GM06990 (cell line): ENCODE measurements around the gene TIMELESS.

Experiments used
- DNase-seq: peaks from one replicate; pipeline ENCODE4 v3.0.0-alpha.2; 2011; ENCODE audit not compliant: insufficient read length; ENCODE audit errors: extremely low read depth
- H3K27me3 ChIP-seq: replicated peaks from 2 replicates; pipeline ENCODE4 v1.6.0; 2011; ENCODE audit warnings: low read length; ENCODE audit not compliant: control insufficient read depth, insufficient read depth
- H3K36me3 ChIP-seq: 2 replicates; pipeline ENCODE4 v1.5.1; 2011; ENCODE audit warnings: low read length; ENCODE audit not compliant: control insufficient read depth, insufficient read depth
- H3K4me3 ChIP-seq: replicated peaks from 2 replicates; pipeline ENCODE4 v1.5.1; 2011; ENCODE audit warnings: low read depth, mild to moderate bottlenecking, control low read depth, low read length
- TF ChIP-seq, protein P1 (sequence below): IDR thresholded peaks from 2 replicates; pipeline ENCODE4 v1.5.1; 2011; ENCODE audit warnings: low read length, control low read depth, mild to moderate bottlenecking, inconsistent platforms; ENCODE audit not compliant: insufficient read depth, poor library complexity, severe bottlenecking

Gene TIMELESS

GRCh38 chr12:56398324-56398723, 50.9 kb downstream of the TIMELESS start:
- DNase-seq, result no peak
- Histone ChIP-seq H3K27me3 (no peaks in the 10 kb centered on the region), H3K4me3 (no peak overlapping the region), H3K36me3 (no peaks in the 10 kb centered on the region)
- TF ChIP-seq, protein P1, sequence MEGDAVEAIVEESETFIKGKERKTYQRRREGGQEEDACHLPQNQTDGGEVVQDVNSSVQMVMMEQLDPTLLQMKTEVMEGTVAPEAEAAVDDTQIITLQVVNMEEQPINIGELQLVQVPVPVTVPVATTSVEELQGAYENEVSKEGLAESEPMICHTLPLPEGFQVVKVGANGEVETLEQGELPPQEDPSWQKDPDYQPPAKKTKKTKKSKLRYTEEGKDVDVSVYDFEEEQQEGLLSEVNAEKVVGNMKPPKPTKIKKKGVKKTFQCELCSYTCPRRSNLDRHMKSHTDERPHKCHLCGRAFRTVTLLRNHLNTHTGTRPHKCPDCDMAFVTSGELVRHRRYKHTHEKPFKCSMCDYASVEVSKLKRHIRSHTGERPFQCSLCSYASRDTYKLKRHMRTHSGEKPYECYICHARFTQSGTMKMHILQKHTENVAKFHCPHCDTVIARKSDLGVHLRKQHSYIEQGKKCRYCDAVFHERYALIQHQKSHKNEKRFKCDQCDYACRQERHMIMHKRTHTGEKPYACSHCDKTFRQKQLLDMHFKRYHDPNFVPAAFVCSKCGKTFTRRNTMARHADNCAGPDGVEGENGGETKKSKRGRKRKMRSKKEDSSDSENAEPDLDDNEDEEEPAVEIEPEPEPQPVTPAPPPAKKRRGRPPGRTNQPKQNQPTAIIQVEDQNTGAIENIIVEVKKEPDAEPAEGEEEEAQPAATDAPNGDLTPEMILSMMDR, result no peak

- no peaks in the 10 kb centered on the region for H3K27me3 ChIP-seq
- TF ChIP-seq, protein P1, result no peak
- no peak for DNase-seq
- H3K36me3 ChIP-seq, result no peaks in the 10 kb centered on the region
- H3K4me3 ChIP-seq, result no peak overlapping the region
Measured at GRCh38 chr12:56392331-56392730, 56.9 kb downstream of the TIMELESS start.

DNA sequence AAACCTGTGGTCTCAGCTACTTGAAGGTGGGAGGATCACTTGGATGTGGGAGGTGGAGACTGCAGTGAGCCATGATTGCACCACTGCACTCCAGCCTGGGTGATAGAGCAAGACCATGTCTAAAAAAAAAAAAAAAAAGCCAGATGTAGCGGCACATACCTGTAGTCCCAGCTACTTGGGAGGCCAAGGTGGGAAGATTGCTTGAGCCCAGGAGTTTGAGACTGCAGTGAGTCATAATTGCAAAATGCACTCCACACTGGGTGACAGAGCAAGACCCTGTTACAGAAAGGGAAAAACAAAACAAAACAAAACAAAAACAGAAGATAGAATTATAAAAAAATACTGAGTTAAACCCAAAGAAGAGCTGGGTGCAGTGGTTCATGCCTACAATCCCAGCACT, 57.5 kb downstream of the TIMELESS start:
- Histone ChIP-seq H3K4me3 (no peak overlapping the region), H3K36me3 (no peaks in the 10 kb centered on the region), H3K27me3 (no peaks in the 10 kb centered on the region)
- TF ChIP-seq, protein P1, result no peak
- no peak for DNase-seq

DNA sequence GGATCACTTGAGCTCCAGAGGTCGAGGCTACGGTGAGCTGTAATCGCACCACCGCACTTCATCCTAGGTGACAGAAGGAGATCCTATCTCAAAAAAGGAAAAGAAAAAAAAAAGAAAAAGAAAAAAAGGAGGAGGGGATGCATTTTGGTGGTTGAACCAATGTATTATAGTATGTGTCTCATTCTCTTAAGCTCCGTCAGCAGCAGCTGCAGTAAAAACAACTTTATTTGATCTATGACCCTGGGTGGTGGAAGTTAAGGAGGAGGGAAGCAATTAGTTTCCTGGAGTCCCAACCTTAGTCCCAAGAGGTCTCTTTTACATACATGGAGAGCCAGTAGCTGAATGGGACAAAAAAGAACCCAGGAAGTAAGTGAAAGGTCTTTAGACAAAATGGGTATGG, 59.8 kb downstream of the TIMELESS start:
- H3K4me3 ChIP-seq, result no peak overlapping the region
- H3K27me3 ChIP-seq, result no peaks in the 10 kb centered on the region
- no peaks in the 10 kb centered on the region for H3K36me3 ChIP-seq
- TF ChIP-seq, protein P1, result no peak
- DNase-seq, result no peak

GRCh38 chr12:56387152-56387736, 62.0 kb downstream of the TIMELESS start:
- Histone ChIP-seq H3K27me3 (no peaks in the 10 kb centered on the region), H3K36me3 (no peaks in the 10 kb centered on the region), H3K4me3 (no peak overlapping the region)
- TF ChIP-seq, protein P1, result no peak
- no peak for DNase-seq

DNA sequence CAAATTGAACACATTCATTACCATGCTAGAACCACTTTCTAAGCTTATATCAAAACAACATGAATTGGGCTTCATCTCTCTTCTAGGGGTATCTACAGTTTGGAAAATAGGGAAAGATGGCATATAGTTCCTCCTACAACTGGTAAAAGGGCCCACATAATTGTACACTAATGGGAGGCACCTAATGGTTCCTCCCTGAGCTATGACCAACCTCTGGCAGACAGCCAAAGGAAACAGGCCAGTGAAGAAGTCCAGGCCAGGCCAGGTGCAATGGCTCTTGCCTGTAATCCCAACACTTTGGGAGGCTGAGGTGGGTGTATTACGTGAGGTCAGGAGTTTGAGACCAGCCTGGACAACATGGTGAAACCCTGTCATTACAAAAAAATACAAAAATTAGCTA, 63.4 kb downstream of the TIMELESS start:
- Histone ChIP-seq H3K4me3 (no peak overlapping the region), H3K27me3 (no peaks in the 10 kb centered on the region), H3K36me3 (no peaks in the 10 kb centered on the region)
- DNase-seq, result no peak
- TF ChIP-seq, protein P1, result no peak
